ENCODE measurements around the gene SLC2A8. TPM values are rescaled to one million over a fixed set of nuclear protein-coding genes. Genes with fewer than 3 reads are reported as not detected.

SLC2A8 gene
- total RNA-seq, 1 donor from 2014 or later, result 37.2 TPM

GRCh38 chr9:127452691-127453090 is 55.7 kb downstream of the SLC2A8 start:
- H3K27ac Mint-ChIP-seq (ENCODE audit: unreplicated experiment), result no peak overlapping the region

DNA sequence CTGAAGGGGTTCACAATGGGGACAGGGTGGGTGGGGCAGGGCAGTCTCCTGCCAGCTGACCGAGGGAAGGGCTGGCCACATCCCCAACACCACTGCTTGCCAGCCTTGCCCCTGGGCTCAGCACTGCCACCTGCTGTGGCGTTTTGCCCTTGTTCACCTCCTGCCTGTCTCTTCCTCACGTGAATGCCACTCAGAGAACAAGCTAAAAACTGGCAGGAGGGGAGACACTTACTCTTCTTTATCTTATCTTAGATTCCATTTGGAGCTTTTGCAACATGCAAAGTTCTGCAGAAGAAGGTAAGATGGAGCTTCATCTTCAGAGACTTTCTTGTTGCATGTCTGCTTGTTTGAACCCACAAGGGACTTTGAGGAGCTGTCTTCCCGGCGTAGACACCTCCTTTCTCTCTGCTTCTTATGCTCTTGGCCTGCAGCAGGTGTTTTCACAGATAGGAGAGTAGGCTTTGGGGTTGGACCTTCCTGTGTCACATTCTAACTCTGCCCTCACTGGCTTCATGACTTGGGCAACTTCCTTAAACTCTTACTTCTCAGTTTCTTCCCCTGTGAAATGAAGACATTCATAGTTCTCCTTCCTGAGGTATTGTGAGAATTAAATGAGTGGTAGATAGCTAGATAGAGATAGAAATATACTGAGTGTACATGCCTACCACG is 58.5 kb downstream of the SLC2A8 start:
- TF ChIP-seq CTCF (conservative IDR thresholded peaks at IDR 0.05), result peak; percentile 29
- Mint-ChIP-seq H3K36me3 (ENCODE audit: low read depth) (peaks cover 7% of the 10 kb centered on the region), H3K27me3 (ENCODE audit: low read depth) (peaks cover 2% of the 10 kb centered on the region), H3K4me3 (peak overlapping the region; percentile 26), H3K27ac (ENCODE audit: unreplicated experiment) (no peak overlapping the region), H3K9me3 (no peaks in the 10 kb centered on the region), H3K4me1 (peaks cover 16% of the 10 kb centered on the region)
- DNase-seq (ENCODE audit: low read depth, low spot score), result no peak

More at GRCh38 chr9:127452691-127453090, 55.7 kb downstream of the SLC2A8 start:
- DNase-seq (ENCODE audit: low read depth, low spot score), result no peak
- Mint-ChIP-seq H3K4me3 (peak overlapping the region; percentile 99), H3K36me3 (ENCODE audit: low read depth) (peaks cover 34% of the 10 kb centered on the region), H3K9me3 (no peaks in the 10 kb centered on the region), H3K4me1 (peaks cover 44% of the 10 kb centered on the region), H3K27me3 (ENCODE audit: low read depth) (peaks cover 2% of the 10 kb centered on the region)
- TF ChIP-seq CTCF (conservative IDR thresholded peaks at IDR 0.05), result no peak

GRCh38 chr9:127457191-127457878 is 60.4 kb downstream of the SLC2A8 start:
- Mint-ChIP-seq H3K9me3 (no peaks in the 10 kb centered on the region), H3K27me3 (ENCODE audit: low read depth) (no peaks in the 10 kb centered on the region), H3K27ac (ENCODE audit: unreplicated experiment) (no peak overlapping the region), H3K4me3 (no peak overlapping the region), H3K36me3 (ENCODE audit: low read depth) (peaks cover 3% of the 10 kb centered on the region), H3K4me1 (peaks cover 3% of the 10 kb centered on the region)
- no peak for DNase-seq (ENCODE audit: low read depth, low spot score)
- TF ChIP-seq CTCF (conservative IDR thresholded peaks at IDR 0.05), result no peak

Other genes with a start within 250 kb of the SLC2A8 start
- 10.3 and 10.5 TPM in 2 replicates for gene GARNL3, start 132.4 kb upstream of the SLC2A8 start, total RNA-seq
- gene ZNF79, start 27.2 kb downstream of the SLC2A8 start, total RNA-seq, result 13.2 TPM in 2 replicates
- gene RPL12, start 54.2 kb downstream of the SLC2A8 start, total RNA-seq, result 1,131 and 1,237 TPM in 2 replicates
- 17.3 and 21.5 TPM in 2 replicates for gene LRSAM1, start 54.3 kb downstream of the SLC2A8 start, total RNA-seq
- gene STXBP1, start 215.1 kb downstream of the SLC2A8 start, total RNA-seq, result 53.3 and 56.1 TPM in 2 replicates

All from neural crest cell (in vitro differentiated cells).